ENCODE results near the gene MYEOV. TPM values are rescaled to one million over a fixed set of nuclear protein-coding genes. Genes with fewer than 3 reads are reported as not detected.

The MYEOV gene
- total RNA-seq, 4 donors from 2014 or later = 4.8 to 26.7 (median 9.4) TPM

GRCh38 chr11:69312453-69313404 is 18.8 kb downstream of the MYEOV start:
- no peak for DNase-seq (ENCODE audit: low spot score in 2 of 2)
- 23 to 47% methylated on average over 15 of the region's 15 CpGs for WGBS, 2 donors
- no peaks in the 10 kb centered on the region for H3K27me3 ChIP-seq
- H3K4me3 ChIP-seq = no peak overlapping the region
- peaks cover 0 to 19% (median 7%) of the 10 kb centered on the region in 4 donors for H3K4me1 ChIP-seq
- TF ChIP-seq POLR2A (IDR thresholded peaks at IDR 0.05) (no peak), CTCF (IDR thresholded peaks at IDR 0.05) (no peak), EP300 (IDR thresholded peaks at IDR 0.05) (no peak)
- peaks cover 0 to 11% (median 0%) of the 10 kb centered on the region in 4 donors for H3K9me3 ChIP-seq
- H3K36me3 ChIP-seq = no peaks in the 10 kb centered on the region
- H3K27ac ChIP-seq = no peak overlapping the region

- TF ChIP-seq CTCF (IDR thresholded peaks at IDR 0.05) (no peak), EP300 (IDR thresholded peaks at IDR 0.05) (no peak)
- no peak for DNase-seq (ENCODE audit: low spot score in 2 of 2)
- Histone ChIP-seq H3K27me3 (no peaks in the 10 kb centered on the region), H3K27ac (no peak overlapping the region), H3K4me1 (peaks cover 0 to 19% (median 7%) of the 10 kb centered on the region in 4 donors), H3K36me3 (no peaks in the 10 kb centered on the region), H3K4me3 (no peak overlapping the region), H3K9me3 (peaks cover 0 to 19% (median 0%) of the 10 kb centered on the region in 4 donors)
- 94 to 100% methylated on average over 1 of the region's 2 CpGs for WGBS, 2 donors
Observed at GRCh38 chr11:69313992-69314391, 20.0 kb downstream of the MYEOV start.

- H3K9me3 ChIP-seq = peaks cover 0 to 19% (median 0%) of the 10 kb centered on the region in 4 donors
- H3K36me3 ChIP-seq = no peaks in the 10 kb centered on the region
- TF ChIP-seq CTCF (IDR thresholded peaks at IDR 0.05) (no peak), EP300 (IDR thresholded peaks at IDR 0.05) (no peak), POLR2A (IDR thresholded peaks at IDR 0.05) (no peak)
- H3K27me3 ChIP-seq = no peaks in the 10 kb centered on the region
- no peak overlapping the region for H3K4me3 ChIP-seq
- H3K27ac ChIP-seq = no peak overlapping the region
- H3K4me1 ChIP-seq = peaks cover 0 to 19% (median 7%) of the 10 kb centered on the region in 4 donors
- no peak for DNase-seq (ENCODE audit: low spot score in 2 of 2)
Observed at GRCh38 chr11:69314555-69314954, 20.6 kb downstream of the MYEOV start.

GRCh38 chr11:69316956-69317355 is 23.0 kb downstream of the MYEOV start:
- Histone ChIP-seq H3K27ac (no peak overlapping the region), H3K9me3 (peaks cover 0 to 19% (median 0%) of the 10 kb centered on the region in 4 donors), H3K36me3 (no peaks in the 10 kb centered on the region), H3K27me3 (no peaks in the 10 kb centered on the region), H3K4me3 (no peak overlapping the region), H3K4me1 (peaks cover 0 to 13% (median 5%) of the 10 kb centered on the region in 4 donors)
- TF ChIP-seq CTCF (IDR thresholded peaks at IDR 0.05) (no peak), POLR2A (IDR thresholded peaks at IDR 0.05) (no peak), EP300 (IDR thresholded peaks at IDR 0.05) (no peak)
- DNase-seq (ENCODE audit: low spot score in 2 of 2) = no peak
- WGBS, 2 donors = 82 to 94% methylated on average over 3 to 4 of the region's 4 CpGs

GRCh38 chr11:69317401-69318092 is 23.6 kb downstream of the MYEOV start:
- WGBS, 2 donors = 51 to 58% methylated on average over 2 of the region's 2 CpGs
- H3K27ac ChIP-seq = no peak overlapping the region

More at GRCh38 chr11:69317401-69318092, 23.6 kb downstream of the MYEOV start:
- no peak overlapping the region for H3K4me3 ChIP-seq
- H3K9me3 ChIP-seq = peaks cover 0 to 19% (median 0%) of the 10 kb centered on the region in 4 donors
- H3K4me1 ChIP-seq = peaks cover 0 to 8% (median 2%) of the 10 kb centered on the region in 4 donors
- H3K27me3 ChIP-seq = no peaks in the 10 kb centered on the region
- no peak for DNase-seq (ENCODE audit: low spot score in 2 of 2)
- H3K36me3 ChIP-seq = no peaks in the 10 kb centered on the region
- TF ChIP-seq POLR2A (IDR thresholded peaks at IDR 0.05) = no peak
- no peak for TF ChIP-seq EP300 (IDR thresholded peaks at IDR 0.05)
- TF ChIP-seq CTCF (IDR thresholded peaks at IDR 0.05) = no peak
